Activated CD4-positive, alpha-beta T cell treated with anti-CD3 and anti-CD28 coated beads, Interleukin-2, amount 10 ng/mL, durations not matched to agents 24 days and 14 days (primary cell): ENCODE measurements around the gene RRP15. TPM values are rescaled to one million over a fixed set of nuclear protein-coding genes. Genes with fewer than 3 reads are reported as not detected.

ENCODE experiments used
- DNase-seq: peaks from one replicate; pipeline ENCODE4 v3.0.0; 2022
- H3K27ac Mint-ChIP-seq: one replicate; pipeline ENCODE4 v1.8.0; 2022; ENCODE audit warnings: mild to moderate bottlenecking, mixed read lengths
- H3K27me3 Mint-ChIP-seq: one replicate; pipeline ENCODE4 v1.8.0; 2022; ENCODE audit warnings: mixed read lengths
- H3K36me3 Mint-ChIP-seq: one replicate; pipeline ENCODE4 v1.8.0; 2022; ENCODE audit warnings: low read depth, mild to moderate bottlenecking, mixed read lengths
- H3K4me1 Mint-ChIP-seq: one replicate; pipeline ENCODE4 v1.8.0; 2021; ENCODE audit warnings: mixed read lengths
- H3K4me3 Mint-ChIP-seq: one replicate; pipeline ENCODE4 v1.8.0; 2022; ENCODE audit warnings: mild to moderate bottlenecking, moderate library complexity, mixed read lengths
- H3K9me3 Mint-ChIP-seq: one replicate; pipeline ENCODE4 v1.8.0; 2021; ENCODE audit warnings: mixed read lengths
- intact Hi-C: fragments of 100-400 bp; cut with micrococcal nuclease; formaldehyde crosslinking; loops from one replicate; pipeline ENCODE4 v1.15.1; 2023
- total RNA-seq: library from RNA; stranded (reverse); gene quantifications from 2 replicates; pipeline ENCODE4 v1.2.3, GENCODE V29; 2022

RRP15 gene
- total RNA-seq, 1 donor from 2014 or later = 44.7 TPM

GRCh38 chr1:218366322-218367052 lies 81.4 kb downstream of the RRP15 start:
- Mint-ChIP-seq H3K4me3 (no peak overlapping the region), H3K9me3 (no peaks in the 10 kb centered on the region), H3K36me3 (no peaks in the 10 kb centered on the region), H3K27ac (no peak overlapping the region), H3K27me3 (peaks cover 15% of the 10 kb centered on the region), H3K4me1 (no peaks in the 10 kb centered on the region)
- DNase-seq = no peak
- intact Hi-C loops = no loop called here

GRCh38 chr1:218367118-218367517 lies 82.0 kb downstream of the RRP15 start:
- no peaks in the 10 kb centered on the region for H3K9me3 Mint-ChIP-seq
- peaks cover 18% of the 10 kb centered on the region for H3K27me3 Mint-ChIP-seq
- no peaks in the 10 kb centered on the region for H3K4me1 Mint-ChIP-seq
- H3K27ac Mint-ChIP-seq = no peak overlapping the region
- intact Hi-C loops = no loop called here
- DNase-seq = no peak
- no peaks in the 10 kb centered on the region for H3K36me3 Mint-ChIP-seq
- H3K4me3 Mint-ChIP-seq = no peak overlapping the region

GRCh38 chr1:218368686-218369085 lies 83.6 kb downstream of the RRP15 start:
- H3K27me3 Mint-ChIP-seq = peaks cover 18% of the 10 kb centered on the region
- H3K27ac Mint-ChIP-seq = no peak overlapping the region
- no peaks in the 10 kb centered on the region for H3K9me3 Mint-ChIP-seq
- no peak for DNase-seq
- intact Hi-C loops = no loop called here
- H3K36me3 Mint-ChIP-seq = no peaks in the 10 kb centered on the region
- H3K4me3 Mint-ChIP-seq = no peak overlapping the region
- H3K4me1 Mint-ChIP-seq = no peaks in the 10 kb centered on the region

GRCh38 chr1:218369688-218370511 lies 84.8 kb downstream of the RRP15 start:
- intact Hi-C loops = loop anchor here (10.0 kb wide), 1 partner anchor 815 kb away; no protein-coding TSS in a partner anchor
- Mint-ChIP-seq H3K9me3 (no peaks in the 10 kb centered on the region), H3K4me1 (no peaks in the 10 kb centered on the region), H3K36me3 (no peaks in the 10 kb centered on the region), H3K27ac (no peak overlapping the region), H3K27me3 (peaks cover 28% of the 10 kb centered on the region), H3K4me3 (no peak overlapping the region)
- no peak for DNase-seq

- intact Hi-C loops = loop anchor here (10.0 kb wide), 1 partner anchor 813 kb away; no protein-coding TSS in a partner anchor
- H3K27ac Mint-ChIP-seq = no peak overlapping the region
- no peaks in the 10 kb centered on the region for H3K36me3 Mint-ChIP-seq
- H3K4me3 Mint-ChIP-seq = no peak overlapping the region
- peaks cover 4% of the 10 kb centered on the region for H3K4me1 Mint-ChIP-seq
- no peak for DNase-seq
- peaks cover 40% of the 10 kb centered on the region for H3K27me3 Mint-ChIP-seq
- H3K9me3 Mint-ChIP-seq = no peaks in the 10 kb centered on the region
Observed at GRCh38 chr1:218371927-218372672, 87.0 kb downstream of the RRP15 start.

GRCh38 chr1:218374401-218375353 lies 89.6 kb downstream of the RRP15 start:
- intact Hi-C loops = loop anchor here (10.0 kb wide), 1 partner anchor 810 kb away; no protein-coding TSS in a partner anchor
- Mint-ChIP-seq H3K4me3 (no peak overlapping the region), H3K27ac (no peak overlapping the region)

GRCh38 chr1:218376722-218377121 lies 91.6 kb downstream of the RRP15 start:
- Mint-ChIP-seq H3K36me3 (no peaks in the 10 kb centered on the region), H3K4me1 (peaks cover 11% of the 10 kb centered on the region), H3K4me3 (no peak overlapping the region), H3K27me3 (peaks cover 51% of the 10 kb centered on the region), H3K27ac (no peak overlapping the region), H3K9me3 (no peaks in the 10 kb centered on the region)
- intact Hi-C loops = loop anchor here (1.0 to 10.0 kb wide), 2 partner anchors 25 to 808 kb away; no protein-coding TSS in a partner anchor
- no peak for DNase-seq

More at GRCh38 chr1:218374401-218375353, 89.6 kb downstream of the RRP15 start:
- Mint-ChIP-seq H3K4me1 (peaks cover 11% of the 10 kb centered on the region), H3K36me3 (no peaks in the 10 kb centered on the region), H3K9me3 (no peaks in the 10 kb centered on the region), H3K27me3 (peaks cover 45% of the 10 kb centered on the region)
- DNase-seq = no peak

- intact Hi-C loops = loop anchor here (1.0 to 10.0 kb wide), 2 partner anchors 26 to 808 kb away; no protein-coding TSS in a partner anchor
- Mint-ChIP-seq H3K4me1 (peaks cover 11% of the 10 kb centered on the region), H3K9me3 (no peaks in the 10 kb centered on the region), H3K36me3 (no peaks in the 10 kb centered on the region), H3K27me3 (peaks cover 49% of the 10 kb centered on the region), H3K4me3 (peak overlapping the region; percentile 34), H3K27ac (peak overlapping the region; percentile 88)
- DNase-seq = peak; percentile 82
Observed at GRCh38 chr1:218377143-218377660, 92.1 kb downstream of the RRP15 start.

GRCh38 chr1:218380125-218380977 lies 95.3 kb downstream of the RRP15 start:
- Mint-ChIP-seq H3K36me3 (no peaks in the 10 kb centered on the region), H3K4me1 (peaks cover 11% of the 10 kb centered on the region), H3K4me3 (no peak overlapping the region), H3K27ac (no peak overlapping the region), H3K27me3 (peaks cover 54% of the 10 kb centered on the region), H3K9me3 (no peaks in the 10 kb centered on the region)
- DNase-seq = no peak
- intact Hi-C loops = no loop called here

- no peak overlapping the region for H3K27ac Mint-ChIP-seq
Observed at GRCh38 chr1:218382261-218382660, 97.2 kb downstream of the RRP15 start.

GRCh38 chr1:218383051-218383450 lies 98.0 kb downstream of the RRP15 start:
- H3K36me3 Mint-ChIP-seq = no peaks in the 10 kb centered on the region
- no peaks in the 10 kb centered on the region for H3K9me3 Mint-ChIP-seq
- no peak for DNase-seq
- intact Hi-C loops = no loop called here
- H3K27ac Mint-ChIP-seq = no peak overlapping the region
- H3K4me3 Mint-ChIP-seq = no peak overlapping the region
- no peaks in the 10 kb centered on the region for H3K4me1 Mint-ChIP-seq
- H3K27me3 Mint-ChIP-seq = peaks cover 49% of the 10 kb centered on the region

More at GRCh38 chr1:218382261-218382660, 97.2 kb downstream of the RRP15 start:
- peaks cover 6% of the 10 kb centered on the region for H3K4me1 Mint-ChIP-seq
- DNase-seq = no peak
- H3K4me3 Mint-ChIP-seq = no peak overlapping the region
- H3K9me3 Mint-ChIP-seq = no peaks in the 10 kb centered on the region
- H3K36me3 Mint-ChIP-seq = no peaks in the 10 kb centered on the region
- intact Hi-C loops = no loop called here
- H3K27me3 Mint-ChIP-seq = peaks cover 50% of the 10 kb centered on the region

- intact Hi-C loops = no loop called here
- DNase-seq = no peak
- no peaks in the 10 kb centered on the region for H3K4me1 Mint-ChIP-seq
- no peaks in the 10 kb centered on the region for H3K36me3 Mint-ChIP-seq
- no peaks in the 10 kb centered on the region for H3K9me3 Mint-ChIP-seq
- peaks cover 48% of the 10 kb centered on the region for H3K27me3 Mint-ChIP-seq
- H3K4me3 Mint-ChIP-seq = no peak overlapping the region
- no peak overlapping the region for H3K27ac Mint-ChIP-seq
Observed at GRCh38 chr1:218383681-218384080, 98.6 kb downstream of the RRP15 start.
